Neural progenitor cell (in vitro differentiated cells): ENCODE data around the gene OR7A5. TPM values are rescaled to one million over a fixed set of nuclear protein-coding genes. Genes with fewer than 3 reads are reported as not detected.
A peak's percentile ranks its signal among the peaks of the same experiment; 100 is the strongest.

Experiments
- DNase-seq: peaks from one replicate; pipeline ENCODE4 v3.0.0-alpha.2; 2016; ENCODE audit warnings: low spot score
- H2AFZ ChIP-seq: fragments of 200-600 bp; sonication (generic); replicated peaks from 2 replicates; pipeline ENCODE4 v1.6.1; 2016; ENCODE audit warnings: antibody characterized with exemption
- H3F3A ChIP-seq: fragments of 200-600 bp; sonication (generic); 2 replicates; pipeline ENCODE4 v1.6.1; 2016; ENCODE audit warnings: antibody characterized with exemption, low read depth
- H3K27ac ChIP-seq: fragments of 200-600 bp; sonication (generic); 2 replicates; pipeline ENCODE4 v1.5.1; 2016; ENCODE audit warnings: mild to moderate bottlenecking
- H3K27me3 ChIP-seq: fragments of 200-600 bp; sonication (generic); 2 replicates; pipeline ENCODE4 v1.6.1; 2016; ENCODE audit warnings: mild to moderate bottlenecking, moderate library complexity
- H3K36me3 ChIP-seq: fragments of 200-600 bp; sonication (generic); 2 replicates; pipeline ENCODE4 v1.5.1; 2016
- H3K4me1 ChIP-seq: fragments of 200-600 bp; sonication (generic); 2 replicates; pipeline ENCODE4 v1.6.1; 2016; ENCODE audit warnings: mixed run types
- H3K4me2 ChIP-seq: fragments of 200-600 bp; sonication (generic); 2 replicates; pipeline ENCODE4 v1.6.1; 2016
- H3K4me3 ChIP-seq: fragments of 200-600 bp; sonication (generic); 2 replicates; pipeline ENCODE4 v1.5.1; 2016
- H3K79me2 ChIP-seq: fragments of 200-600 bp; sonication (generic); 2 replicates; pipeline ENCODE4 v1.6.1; 2016; ENCODE audit warnings: low read depth
- H3K9ac ChIP-seq: fragments of 200-600 bp; sonication (generic); 2 replicates; pipeline ENCODE4 v1.6.1; 2016
- H3K9me3 ChIP-seq: fragments of 200-600 bp; sonication (generic); 2 replicates; pipeline ENCODE4 v1.5.1; 2016; ENCODE audit warnings: low read depth
- H4K20me1 ChIP-seq: fragments of 200-600 bp; sonication (generic); 2 replicates; pipeline ENCODE4 v1.6.1; 2016; ENCODE audit warnings: low read depth
- H3K27ac Mint-ChIP-seq: 3 replicates; pipeline ENCODE4 v1.8.0; 2021; ENCODE audit warnings: mixed read lengths
- H3K27me3 Mint-ChIP-seq: 2 replicates; pipeline ENCODE4 v1.8.0; 2022; ENCODE audit warnings: low read depth, mild to moderate bottlenecking, inconsistent platforms, moderate library complexity, mixed read lengths; ENCODE audit not compliant: insufficient read depth
- H3K36me3 Mint-ChIP-seq: 3 replicates; pipeline ENCODE4 v1.8.0; 2021; ENCODE audit warnings: mixed read lengths
- H3K4me1 Mint-ChIP-seq: 3 replicates; pipeline ENCODE4 v1.8.0; 2021; ENCODE audit warnings: mixed read lengths
- H3K4me3 Mint-ChIP-seq: 3 replicates; pipeline ENCODE4 v1.8.0; 2021; ENCODE audit warnings: mild to moderate bottlenecking, moderate library complexity, mixed read lengths
- H3K9me3 Mint-ChIP-seq: 3 replicates; pipeline ENCODE4 v1.8.0; 2020; ENCODE audit warnings: mixed read lengths
- EZH2 ChIP-seq: fragments of 200-600 bp; sonication (generic); IDR thresholded peaks from 2 replicates; pipeline ENCODE4 v1.6.1; 2017; ENCODE audit warnings: antibody characterized with exemption, mild to moderate bottlenecking, moderate library complexity
- EZH2phosphoT487 ChIP-seq: fragments of 200-600 bp; sonication (generic); IDR thresholded peaks from 2 replicates; pipeline ENCODE4 v1.6.1; 2017; ENCODE audit warnings: antibody characterized with exemption
- total RNA-seq: library from RNA; depleted of rRNA; stranded (reverse); fragments of >200 nt; gene quantifications from 2 replicates; pipeline ENCODE4 v1.2.3, GENCODE V29; 2015; ENCODE audit warnings: low replicate concordance
- TF ChIP-seq, protein P1 (sequence below): fragments of 200-600 bp; sonication (generic); IDR thresholded peaks from 2 replicates; pipeline ENCODE4 v1.5.1; 2017; ENCODE audit warnings: antibody characterized with exemption, mild to moderate bottlenecking

OR7A5 gene
- not detected in 2 replicates for total RNA-seq

DNA sequence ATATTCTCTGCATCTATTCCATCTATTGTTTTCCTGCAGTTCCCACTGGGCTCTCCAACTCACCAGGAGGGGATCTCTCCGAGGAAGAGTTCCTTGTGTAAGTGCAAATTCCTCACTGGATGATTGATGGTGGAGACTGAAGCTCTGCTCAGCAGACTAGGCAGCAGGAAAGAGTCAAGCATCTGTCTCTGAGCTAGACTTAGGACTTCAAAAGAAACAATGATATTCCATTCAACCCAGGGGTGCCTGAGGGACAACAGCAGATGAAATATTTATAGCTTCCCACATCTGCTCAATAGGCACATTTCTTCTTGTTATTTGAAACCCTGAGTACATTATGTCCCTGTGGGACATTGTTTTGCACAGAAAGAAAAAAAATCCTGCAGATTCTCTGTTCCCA is at the start of gene OR7A5, which contains the start of gene OR7C1:
Gene OR7A5, minus strand, starts transcription at position 175 of the 400 bp plus-strand sequence. CDS start 6,944 bp downstream, outside the sequence.
Gene OR7C1, minus strand, starts transcription at position 175 of the 400 bp plus-strand sequence. CDS start 35,049 bp downstream, outside the sequence.
- no peaks in the 10 kb centered on the region for H3K4me1 ChIP-seq
- H3F3A ChIP-seq: no peaks in the 10 kb centered on the region
- H3K9me3 Mint-ChIP-seq: no peaks in the 10 kb centered on the region
- no peaks in the 10 kb centered on the region for H3K36me3 Mint-ChIP-seq
- no peak within 1 kb of the TSS for H3K9ac ChIP-seq
- H3K4me3 ChIP-seq: no peak within 1 kb of the TSS
- H4K20me1 ChIP-seq: no peaks in the 10 kb centered on the region
- no peaks in the 10 kb centered on the region for H3K9me3 ChIP-seq
- no peak within 1 kb of the TSS for H3K27ac ChIP-seq
- H3K79me2 ChIP-seq: no peaks in the 10 kb centered on the region
- H3K36me3 ChIP-seq: no peaks in the 10 kb centered on the region
- no peak within 1 kb of the TSS for H3K4me2 ChIP-seq
- no peak for DNase-seq
- no peak within 1 kb of the TSS for H3K4me3 Mint-ChIP-seq
- H3K27me3 Mint-ChIP-seq: no peaks in the 10 kb centered on the region
- H3K4me1 Mint-ChIP-seq: no peaks in the 10 kb centered on the region
- H2AFZ ChIP-seq: no peak within 1 kb of the TSS
- H3K27ac Mint-ChIP-seq: no peak within 1 kb of the TSS
- TF ChIP-seq, protein P1, sequence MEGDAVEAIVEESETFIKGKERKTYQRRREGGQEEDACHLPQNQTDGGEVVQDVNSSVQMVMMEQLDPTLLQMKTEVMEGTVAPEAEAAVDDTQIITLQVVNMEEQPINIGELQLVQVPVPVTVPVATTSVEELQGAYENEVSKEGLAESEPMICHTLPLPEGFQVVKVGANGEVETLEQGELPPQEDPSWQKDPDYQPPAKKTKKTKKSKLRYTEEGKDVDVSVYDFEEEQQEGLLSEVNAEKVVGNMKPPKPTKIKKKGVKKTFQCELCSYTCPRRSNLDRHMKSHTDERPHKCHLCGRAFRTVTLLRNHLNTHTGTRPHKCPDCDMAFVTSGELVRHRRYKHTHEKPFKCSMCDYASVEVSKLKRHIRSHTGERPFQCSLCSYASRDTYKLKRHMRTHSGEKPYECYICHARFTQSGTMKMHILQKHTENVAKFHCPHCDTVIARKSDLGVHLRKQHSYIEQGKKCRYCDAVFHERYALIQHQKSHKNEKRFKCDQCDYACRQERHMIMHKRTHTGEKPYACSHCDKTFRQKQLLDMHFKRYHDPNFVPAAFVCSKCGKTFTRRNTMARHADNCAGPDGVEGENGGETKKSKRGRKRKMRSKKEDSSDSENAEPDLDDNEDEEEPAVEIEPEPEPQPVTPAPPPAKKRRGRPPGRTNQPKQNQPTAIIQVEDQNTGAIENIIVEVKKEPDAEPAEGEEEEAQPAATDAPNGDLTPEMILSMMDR: no peak
- TF ChIP-seq EZH2 (no peak), EZH2phosphoT487 (no peak)
- H3K27me3 ChIP-seq: no peaks in the 10 kb centered on the region

DNA sequence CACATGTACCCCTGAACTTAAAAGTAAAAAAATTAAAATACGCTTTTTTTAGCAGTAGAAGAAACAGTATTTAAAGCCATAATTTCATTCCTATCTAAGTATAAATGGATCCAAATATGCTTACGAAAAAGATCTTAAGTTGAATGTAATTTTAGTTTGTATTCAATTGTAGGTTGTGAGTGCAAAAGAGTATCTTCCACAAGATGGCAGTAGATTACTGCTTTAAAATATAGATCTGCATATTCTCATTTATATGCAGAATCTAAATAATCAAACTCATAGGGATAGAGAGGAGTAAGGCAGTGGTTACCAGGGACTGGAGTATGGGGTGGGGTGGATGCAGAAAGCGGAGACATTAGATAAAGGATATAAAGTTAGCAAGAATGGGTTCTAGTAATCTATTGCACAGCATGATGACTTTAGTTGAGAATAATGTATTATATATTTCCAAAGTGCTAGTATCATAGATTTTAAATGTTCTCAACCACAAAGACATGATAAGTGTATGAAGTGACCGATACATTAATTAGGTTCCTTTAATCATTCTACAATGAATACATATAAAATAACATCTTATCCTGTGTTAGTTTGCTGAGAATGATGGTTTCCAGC is 36.7 kb upstream of the OR7A5 start:
- H3K9me3 Mint-ChIP-seq: peaks cover 3% of the 10 kb centered on the region
- Histone ChIP-seq H3K4me3 (no peak overlapping the region), H4K20me1 (no peaks in the 10 kb centered on the region), H3K4me2 (no peak overlapping the region), H3K9ac (no peak overlapping the region), H3K4me1 (no peaks in the 10 kb centered on the region), H2AFZ (no peak overlapping the region), H3K79me2 (no peaks in the 10 kb centered on the region), H3K27ac (no peak overlapping the region), H3K36me3 (no peaks in the 10 kb centered on the region), H3K27me3 (no peaks in the 10 kb centered on the region), H3K9me3 (peaks cover 8% of the 10 kb centered on the region), H3F3A (no peaks in the 10 kb centered on the region)
- no peak overlapping the region for H3K4me3 Mint-ChIP-seq
- no peak for TF ChIP-seq EZH2phosphoT487
- TF ChIP-seq, protein P1: peak; percentile 32
- no peak overlapping the region for H3K27ac Mint-ChIP-seq
- no peaks in the 10 kb centered on the region for H3K4me1 Mint-ChIP-seq
- peaks cover 6% of the 10 kb centered on the region for H3K27me3 Mint-ChIP-seq
- no peak for DNase-seq
- H3K36me3 Mint-ChIP-seq: no peaks in the 10 kb centered on the region

DNA sequence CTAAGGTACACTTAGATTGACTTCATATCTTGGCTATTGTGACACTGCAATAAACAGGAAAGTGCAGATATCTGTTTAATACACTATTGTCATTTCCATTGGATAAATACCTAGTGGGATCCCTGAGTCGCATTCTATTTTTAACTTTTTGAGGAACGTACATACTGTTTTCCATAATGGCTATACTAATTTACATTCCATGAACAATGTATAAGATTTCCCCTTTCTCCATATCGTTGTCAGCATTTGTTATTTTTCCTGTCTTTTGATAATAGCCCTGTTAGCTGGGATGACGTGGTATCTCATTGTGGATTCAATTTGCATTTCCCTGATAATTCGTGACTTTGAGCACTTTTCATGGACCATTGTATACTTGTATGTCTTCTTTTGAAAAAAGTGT is 33.5 kb upstream of the OR7A5 start:
- H3K4me1 ChIP-seq: no peaks in the 10 kb centered on the region
- H3K9ac ChIP-seq: no peak overlapping the region
- Mint-ChIP-seq H3K4me3 (no peak overlapping the region), H3K4me1 (no peaks in the 10 kb centered on the region), H3K27me3 (peaks cover 2% of the 10 kb centered on the region), H3K27ac (no peak overlapping the region), H3K9me3 (peaks cover 5% of the 10 kb centered on the region), H3K36me3 (no peaks in the 10 kb centered on the region)
- H3F3A ChIP-seq: no peaks in the 10 kb centered on the region
- H4K20me1 ChIP-seq: no peaks in the 10 kb centered on the region
- H3K9me3 ChIP-seq: peaks cover 13% of the 10 kb centered on the region
- H3K36me3 ChIP-seq: no peaks in the 10 kb centered on the region
- no peak overlapping the region for H3K4me3 ChIP-seq
- no peak for DNase-seq
- H3K27ac ChIP-seq: no peak overlapping the region
- no peaks in the 10 kb centered on the region for H3K27me3 ChIP-seq
- H3K79me2 ChIP-seq: no peaks in the 10 kb centered on the region
- TF ChIP-seq, protein P1: no peak
- TF ChIP-seq EZH2 (no peak), EZH2phosphoT487 (no peak)
- no peak overlapping the region for H2AFZ ChIP-seq
- H3K4me2 ChIP-seq: no peak overlapping the region
